ENCODE data around the gene PPIE.

GRCh38 chr1:39698568-39698967, 40.1 kb upstream of the PPIE start:
- TF ChIP-seq POLR2A (IDR thresholded peaks at IDR 0.05) (no peak), CTCF (IDR thresholded peaks at IDR 0.05) (no peak)
